A549 (cell line): ENCODE data around the gene CNGA1.
"Not testable (repeated sequence)": the region's sequence is repeated elsewhere in the genome, so short reads cannot be mapped to it uniquely, and the experiment has no call there.

Source experiments
- ESRRA ChIP-seq: fragments of 150-350 bp; IDR thresholded peaks from 2 replicates; pipeline ENCODE4 v1.6.1; 2014; ENCODE audit warnings: mild to moderate bottlenecking, low read length, borderline replicate concordance
- MAZ ChIP-seq: fragments of 150-350 bp; IDR thresholded peaks from 2 replicates; pipeline ENCODE4 v1.6.1; 2014; ENCODE audit warnings: antibody characterized with exemption, low read depth, low read length, borderline replicate concordance
- NR3C1 ChIP-seq: fragments of >200 bp; sonication (Bioruptor Twin); formaldehyde crosslinking; IDR thresholded peaks from 3 replicates; pipeline ENCODE4 v1.6.1; 2017
- TF ChIP-seq, protein P1 (sequence below): fragments of >200 bp; sonication (Bioruptor Twin); formaldehyde crosslinking; IDR thresholded peaks from 3 replicates; pipeline ENCODE4 v1.5.1; 2016

DNA sequence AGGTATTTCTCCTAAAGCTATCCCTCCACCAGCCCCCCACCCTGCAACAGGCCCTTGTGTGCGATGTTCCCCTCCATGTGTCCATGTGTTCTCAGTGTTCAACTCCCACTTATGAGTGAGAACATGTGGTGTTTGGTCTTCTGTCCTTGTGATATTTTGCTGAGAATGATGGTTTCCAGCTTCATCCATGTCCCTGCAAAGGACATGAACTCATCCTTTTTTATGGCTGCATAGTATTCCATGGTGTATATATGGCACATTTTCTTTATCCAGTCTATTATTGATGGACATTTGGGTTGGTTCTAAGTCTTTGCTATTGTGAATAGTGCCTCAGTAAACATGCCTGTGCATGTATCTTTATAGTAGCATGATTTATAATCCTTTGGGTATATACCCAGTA is 99.3 kb downstream of the CNGA1 start:
- TF ChIP-seq, protein P1, sequence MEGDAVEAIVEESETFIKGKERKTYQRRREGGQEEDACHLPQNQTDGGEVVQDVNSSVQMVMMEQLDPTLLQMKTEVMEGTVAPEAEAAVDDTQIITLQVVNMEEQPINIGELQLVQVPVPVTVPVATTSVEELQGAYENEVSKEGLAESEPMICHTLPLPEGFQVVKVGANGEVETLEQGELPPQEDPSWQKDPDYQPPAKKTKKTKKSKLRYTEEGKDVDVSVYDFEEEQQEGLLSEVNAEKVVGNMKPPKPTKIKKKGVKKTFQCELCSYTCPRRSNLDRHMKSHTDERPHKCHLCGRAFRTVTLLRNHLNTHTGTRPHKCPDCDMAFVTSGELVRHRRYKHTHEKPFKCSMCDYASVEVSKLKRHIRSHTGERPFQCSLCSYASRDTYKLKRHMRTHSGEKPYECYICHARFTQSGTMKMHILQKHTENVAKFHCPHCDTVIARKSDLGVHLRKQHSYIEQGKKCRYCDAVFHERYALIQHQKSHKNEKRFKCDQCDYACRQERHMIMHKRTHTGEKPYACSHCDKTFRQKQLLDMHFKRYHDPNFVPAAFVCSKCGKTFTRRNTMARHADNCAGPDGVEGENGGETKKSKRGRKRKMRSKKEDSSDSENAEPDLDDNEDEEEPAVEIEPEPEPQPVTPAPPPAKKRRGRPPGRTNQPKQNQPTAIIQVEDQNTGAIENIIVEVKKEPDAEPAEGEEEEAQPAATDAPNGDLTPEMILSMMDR, result not testable (repeated sequence)
- TF ChIP-seq NR3C1, MAZ, ESRRA: not testable (repeated sequence)
